ENCODE results near the gene GNLY. TPM values are rescaled to one million over a fixed set of nuclear protein-coding genes. Genes with fewer than 3 reads are reported as not detected.

The GNLY gene
- total and polyA plus RNA-seq, 2 of the 4 experiments (the other 2 are of a cell fraction), result not detected

GRCh38 chr2:85734942-85735608, 40.9 kb downstream of the GNLY start:
- Histone ChIP-seq H3K9ac (ENCODE audit: low read depth, low read length) (no peak overlapping the region), H3K27ac (ENCODE audit: insufficient read depth, low read length) (no peak overlapping the region), H3K36me3 (ENCODE audit: control insufficient read depth, insufficient read depth, low read length) (no peaks in the 10 kb centered on the region), H3K4ac (ENCODE audit: low read depth, low read length) (peak overlapping the region; percentile 15), H3K14ac (replicated peaks; ENCODE audit: low read depth, low read length) (peak overlapping the region; percentile 51; the same call in 1 of the 2 replicates), H2AFZ (replicated peaks; ENCODE audit: low read length, poor library complexity) (no peak overlapping the region), H3K18ac (ENCODE audit: low read depth, low read length) (no peak overlapping the region), H2AK9ac (replicated peaks; ENCODE audit: low read depth, low read length, poor library complexity) (no peak overlapping the region), H4K20me1 (ENCODE audit: insufficient read depth, low read length) (no peaks in the 10 kb centered on the region), H4K5ac (ENCODE audit: low read depth, low read length) (no peak overlapping the region), H3K4me1 (ENCODE audit: control insufficient read depth, insufficient read depth, low read length) (peaks cover 9% of the 10 kb centered on the region), H4K8ac (ENCODE audit: low read depth in 2 of 2, low read length in 2 of 2) (no peak overlapping the region), H2BK20ac (ENCODE audit: low read depth, low read length) (peak overlapping the region; percentile 29; the same call in 1 of the 2 replicates), H3K9me1 (ENCODE audit: insufficient read depth, low read length) (peaks cover 6% of the 10 kb centered on the region; the same call in 1 of the 2 replicates), H2AK5ac (ENCODE audit: low read depth, low read length) (peak overlapping the region; percentile 56; the same call in 1 of the 2 replicates), H3K27me3 (ENCODE audit: control insufficient read depth, insufficient read depth, low read length) (no peaks in the 10 kb centered on the region), H3K56ac (ENCODE audit: extremely low read depth, insufficient read depth, low read length) (no peak overlapping the region), H2BK120ac (ENCODE audit: low read depth, low read length) (peak overlapping the region; percentile 6; the same call in 1 of the 2 replicates), H3K4me3 (ENCODE audit: insufficient read depth, low read depth, low read length) (no peak overlapping the region), H2BK15ac (ENCODE audit: low read depth, low read length) (0 out of 3 replicates have a peak overlapping the region, but pooled peaks have one; percentile 18), H2BK5ac (ENCODE audit: low read depth, low read length, poor library complexity, severe bottlenecking) (no peak overlapping the region), H3K79me1 (ENCODE audit: low read depth in 1 of 2, low read length in 2 of 2) (no peaks in the 10 kb centered on the region), H3K9me3 (ENCODE audit: control insufficient read depth, insufficient read depth, low read length) (no peaks in the 10 kb centered on the region), H3K23ac (ENCODE audit: low read depth, low read length) (no peak overlapping the region), H4K91ac (ENCODE audit: insufficient read depth, low read depth, low read length) (no peak overlapping the region), H3K4me2 (ENCODE audit: low read depth, low read length) (no peak overlapping the region)
- in situ Hi-C loops (cut with MboI; ENCODE audit: low sequenced_read_pairs), result loop anchor here (5.0 kb wide), 1 partner anchor 77 kb away; no protein-coding TSS in a partner anchor
- TF ChIP-seq, protein P1, sequence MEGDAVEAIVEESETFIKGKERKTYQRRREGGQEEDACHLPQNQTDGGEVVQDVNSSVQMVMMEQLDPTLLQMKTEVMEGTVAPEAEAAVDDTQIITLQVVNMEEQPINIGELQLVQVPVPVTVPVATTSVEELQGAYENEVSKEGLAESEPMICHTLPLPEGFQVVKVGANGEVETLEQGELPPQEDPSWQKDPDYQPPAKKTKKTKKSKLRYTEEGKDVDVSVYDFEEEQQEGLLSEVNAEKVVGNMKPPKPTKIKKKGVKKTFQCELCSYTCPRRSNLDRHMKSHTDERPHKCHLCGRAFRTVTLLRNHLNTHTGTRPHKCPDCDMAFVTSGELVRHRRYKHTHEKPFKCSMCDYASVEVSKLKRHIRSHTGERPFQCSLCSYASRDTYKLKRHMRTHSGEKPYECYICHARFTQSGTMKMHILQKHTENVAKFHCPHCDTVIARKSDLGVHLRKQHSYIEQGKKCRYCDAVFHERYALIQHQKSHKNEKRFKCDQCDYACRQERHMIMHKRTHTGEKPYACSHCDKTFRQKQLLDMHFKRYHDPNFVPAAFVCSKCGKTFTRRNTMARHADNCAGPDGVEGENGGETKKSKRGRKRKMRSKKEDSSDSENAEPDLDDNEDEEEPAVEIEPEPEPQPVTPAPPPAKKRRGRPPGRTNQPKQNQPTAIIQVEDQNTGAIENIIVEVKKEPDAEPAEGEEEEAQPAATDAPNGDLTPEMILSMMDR (conservative IDR thresholded peaks at IDR 0.05; ENCODE audit: low read depth, low read length), result no peak
- no peak for TF ChIP-seq POLR2A (IDR thresholded peaks at IDR 0.05; ENCODE audit: low read depth, low read length)
- TF ChIP-seq RCOR1 (IDR thresholded peaks at IDR 0.05; ENCODE audit: insufficient replicate concordance, low read length), result no peak
- WGBS, 2 experiments (ENCODE audit: extremely low coverage in 2 of 2, insufficient read length in 1 of 2), result 100% methylated on average over 1 of the region's 5 CpGs; no CpG with 5 or more reads in 1 of the 2 experiments
- BruUV-seq (replicated peaks), result no TSS peak
- dilution Hi-C loops (cut with HindIII; ENCODE audit: low sequenced_read_pairs, unreplicated experiment), result no loop called here
- DNase-seq (peak; percentile 58), ATAC-seq (ENCODE audit: low read depth) (no peak)
- POLR2A ChIA-PET (ENCODE audit: unreplicated experiment), result no interaction called here
- CTCF ChIA-PET, result interaction anchor here (0.5 to 0.9 kb wide), 3 partner anchors 64 to 83 kb away, joined by 4 to 8 read pairs (median 5); no protein-coding TSS in a partner anchor
- intact Hi-C loops (cut with micrococcal nuclease), result no loop called here

Data from IMR-90 (cell line).